ENCODE results near the gene IZUMO4.

The IZUMO4 gene

DNA sequence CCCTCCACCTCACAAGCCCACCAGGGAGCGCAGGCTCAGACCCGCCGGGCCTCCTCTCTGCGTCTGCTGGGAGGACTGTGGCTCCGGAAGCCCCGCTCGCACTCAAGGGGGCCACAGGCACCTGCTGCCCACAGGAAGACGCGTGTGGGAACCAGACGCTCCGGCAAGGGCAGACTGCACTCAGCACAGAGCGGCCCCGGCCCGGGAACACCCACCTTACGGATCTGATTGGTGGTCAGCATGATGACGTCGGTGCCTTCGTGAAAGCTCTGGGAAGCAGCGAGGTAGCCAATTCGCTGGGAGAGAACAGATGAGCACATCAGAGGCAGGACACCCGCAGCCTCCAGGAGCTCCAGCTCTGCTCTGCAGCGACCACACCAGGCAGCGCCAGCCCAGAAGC lies 40.1 kb downstream of the IZUMO4 start:
- peaks cover 49 to 86% (median 64%) of the 10 kb centered on the region in 3 donors for H3K36me3 ChIP-seq
- H3K4me1 ChIP-seq = peaks cover 0 to 8% (median 0%) of the 10 kb centered on the region in 4 donors
- TF ChIP-seq, protein P1, sequence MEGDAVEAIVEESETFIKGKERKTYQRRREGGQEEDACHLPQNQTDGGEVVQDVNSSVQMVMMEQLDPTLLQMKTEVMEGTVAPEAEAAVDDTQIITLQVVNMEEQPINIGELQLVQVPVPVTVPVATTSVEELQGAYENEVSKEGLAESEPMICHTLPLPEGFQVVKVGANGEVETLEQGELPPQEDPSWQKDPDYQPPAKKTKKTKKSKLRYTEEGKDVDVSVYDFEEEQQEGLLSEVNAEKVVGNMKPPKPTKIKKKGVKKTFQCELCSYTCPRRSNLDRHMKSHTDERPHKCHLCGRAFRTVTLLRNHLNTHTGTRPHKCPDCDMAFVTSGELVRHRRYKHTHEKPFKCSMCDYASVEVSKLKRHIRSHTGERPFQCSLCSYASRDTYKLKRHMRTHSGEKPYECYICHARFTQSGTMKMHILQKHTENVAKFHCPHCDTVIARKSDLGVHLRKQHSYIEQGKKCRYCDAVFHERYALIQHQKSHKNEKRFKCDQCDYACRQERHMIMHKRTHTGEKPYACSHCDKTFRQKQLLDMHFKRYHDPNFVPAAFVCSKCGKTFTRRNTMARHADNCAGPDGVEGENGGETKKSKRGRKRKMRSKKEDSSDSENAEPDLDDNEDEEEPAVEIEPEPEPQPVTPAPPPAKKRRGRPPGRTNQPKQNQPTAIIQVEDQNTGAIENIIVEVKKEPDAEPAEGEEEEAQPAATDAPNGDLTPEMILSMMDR (IDR thresholded peaks at IDR 0.05) = no peak
- intact Hi-C loops (cut with DNase I; ENCODE audit: low total_unique reads) = loop anchor here (10.0 kb wide), 1 partner anchor 238 kb away; no protein-coding TSS in a partner anchor
- no peaks in the 10 kb centered on the region for H3K9me3 ChIP-seq
- H3K27ac ChIP-seq = no peak overlapping the region
- DNase-seq = no peak
- no peaks in the 10 kb centered on the region for H3K27me3 ChIP-seq
- no peak overlapping the region for H3K4me3 ChIP-seq

DNA sequence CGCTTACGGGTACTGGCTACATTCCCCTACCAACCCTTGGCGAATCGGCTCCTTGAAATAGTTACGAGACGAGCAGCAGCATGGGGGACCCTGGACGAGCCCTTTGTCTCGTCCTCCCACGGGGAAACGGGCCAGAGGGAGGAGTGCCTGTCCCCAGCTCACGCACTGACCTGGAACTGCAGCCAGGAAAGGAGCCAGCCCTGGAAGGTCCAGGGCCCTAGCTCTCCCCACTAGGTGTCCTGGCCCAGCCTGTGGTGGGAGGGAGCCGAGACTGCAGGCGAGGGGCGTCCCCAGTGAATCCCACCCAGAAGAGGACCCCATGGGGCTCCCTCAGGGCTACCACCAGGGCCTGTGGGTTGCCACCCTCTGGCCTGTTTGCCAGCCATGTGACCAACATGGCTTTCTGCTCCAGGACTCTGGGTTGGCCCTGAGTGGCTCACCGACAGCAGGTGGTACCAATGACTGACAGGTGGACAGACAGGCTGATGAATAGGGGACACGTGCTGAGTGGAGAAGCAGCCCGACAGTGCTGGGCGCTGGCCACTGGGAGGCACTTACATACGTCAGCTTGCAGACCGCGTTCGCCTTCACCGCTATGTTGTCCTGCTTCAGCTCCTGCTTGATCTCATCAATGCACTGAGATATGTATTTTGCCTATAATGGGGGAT lies 41.5 kb downstream of the IZUMO4 start:
- H3K27me3 ChIP-seq = no peaks in the 10 kb centered on the region
- H3K4me3 ChIP-seq = no peak overlapping the region
- H3K4me1 ChIP-seq = peaks cover 0 to 8% (median 0%) of the 10 kb centered on the region in 4 donors
- TF ChIP-seq, protein P1 (IDR thresholded peaks at IDR 0.05) = no peak
- intact Hi-C loops (cut with DNase I; ENCODE audit: low total_unique reads) = loop anchor here (10.0 kb wide), 1 partner anchor 237 kb away; no protein-coding TSS in a partner anchor
- DNase-seq = no peak
- peaks cover 38 to 72% (median 51%) of the 10 kb centered on the region in 3 donors for H3K36me3 ChIP-seq
- no peaks in the 10 kb centered on the region for H3K9me3 ChIP-seq
- H3K27ac ChIP-seq = no peak overlapping the region

DNA sequence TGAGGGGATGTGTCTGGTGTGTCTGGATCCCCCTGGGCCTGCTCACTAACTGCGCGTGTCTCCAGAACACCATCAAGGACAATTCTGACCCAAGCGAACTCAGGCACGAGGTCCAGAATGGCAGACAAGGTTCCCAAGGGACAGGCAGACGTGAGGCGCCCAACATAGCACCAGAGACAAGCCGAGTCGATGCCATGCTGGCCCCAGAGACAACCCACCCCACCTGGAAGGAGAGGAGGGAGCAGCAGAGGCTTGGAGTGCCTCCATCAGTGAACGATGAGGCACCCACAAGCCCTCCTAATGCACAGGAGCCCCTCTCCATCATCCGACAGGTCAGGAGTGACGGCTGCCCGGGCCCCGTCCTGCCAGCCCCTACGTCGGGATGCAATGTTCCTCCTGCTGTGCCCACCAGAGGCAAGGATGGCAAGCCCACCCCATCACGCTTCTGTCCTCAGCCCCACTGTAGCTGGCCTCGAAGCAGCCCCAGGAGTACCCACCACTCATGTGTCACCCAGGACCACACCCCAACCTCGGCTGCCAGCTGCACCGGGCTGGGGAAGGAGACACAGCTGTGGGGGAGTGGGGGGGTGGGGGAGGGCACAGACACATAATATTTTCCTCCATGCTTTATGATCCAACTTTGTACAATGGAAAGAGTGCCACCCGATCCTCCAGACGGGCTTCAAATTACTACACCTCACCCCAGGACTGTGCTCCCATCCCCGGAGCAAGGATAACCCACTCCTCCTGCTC lies 42.8 kb downstream of the IZUMO4 start:
- Histone ChIP-seq H3K4me3 (no peak overlapping the region), H3K4me1 (peaks cover 0 to 14% (median 2%) of the 10 kb centered on the region in 4 donors), H3K36me3 (peaks cover 38 to 59% (median 51%) of the 10 kb centered on the region in 3 donors), H3K27ac (no peak overlapping the region), H3K9me3 (no peaks in the 10 kb centered on the region), H3K27me3 (no peaks in the 10 kb centered on the region)
- intact Hi-C loops (cut with DNase I; ENCODE audit: low total_unique reads) = loop anchor here (10.0 kb wide), 1 partner anchor 235 kb away; no protein-coding TSS in a partner anchor
- DNase-seq = no peak
- TF ChIP-seq, protein P1 (IDR thresholded peaks at IDR 0.05) = no peak

DNA sequence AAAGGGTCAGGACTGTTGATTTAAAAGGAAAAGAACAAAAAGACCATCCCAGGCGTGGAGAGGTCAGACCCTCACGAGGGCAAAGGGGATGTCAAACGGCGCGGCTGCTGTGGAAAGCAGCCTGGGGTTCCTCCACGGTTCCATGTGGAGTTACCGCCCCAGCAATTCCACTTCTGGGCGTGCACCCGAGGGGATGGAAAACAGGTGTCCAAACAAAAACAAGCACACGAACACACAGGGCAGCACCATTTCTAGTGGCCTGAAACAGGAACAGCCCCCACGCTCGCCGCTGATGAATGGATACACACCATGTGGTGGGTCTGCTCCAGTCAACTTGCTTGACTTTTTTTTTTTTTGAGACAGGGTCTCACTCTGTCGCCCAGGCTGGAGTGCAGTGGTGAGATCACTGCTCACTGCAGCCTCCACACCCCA lies 43.4 kb downstream of the IZUMO4 start:
- H3K9me3 ChIP-seq = no peaks in the 10 kb centered on the region
- H3K4me1 ChIP-seq = peaks cover 0 to 17% (median 5%) of the 10 kb centered on the region in 4 donors
- H3K27me3 ChIP-seq = no peaks in the 10 kb centered on the region
- no peak overlapping the region for H3K4me3 ChIP-seq
- H3K27ac ChIP-seq = no peak overlapping the region
- DNase-seq = no peak
- H3K36me3 ChIP-seq = peaks cover 38 to 56% (median 51%) of the 10 kb centered on the region in 3 donors
- TF ChIP-seq, protein P1 (IDR thresholded peaks at IDR 0.05) = no peak
- intact Hi-C loops (cut with DNase I; ENCODE audit: low total_unique reads) = no loop called here

DNA sequence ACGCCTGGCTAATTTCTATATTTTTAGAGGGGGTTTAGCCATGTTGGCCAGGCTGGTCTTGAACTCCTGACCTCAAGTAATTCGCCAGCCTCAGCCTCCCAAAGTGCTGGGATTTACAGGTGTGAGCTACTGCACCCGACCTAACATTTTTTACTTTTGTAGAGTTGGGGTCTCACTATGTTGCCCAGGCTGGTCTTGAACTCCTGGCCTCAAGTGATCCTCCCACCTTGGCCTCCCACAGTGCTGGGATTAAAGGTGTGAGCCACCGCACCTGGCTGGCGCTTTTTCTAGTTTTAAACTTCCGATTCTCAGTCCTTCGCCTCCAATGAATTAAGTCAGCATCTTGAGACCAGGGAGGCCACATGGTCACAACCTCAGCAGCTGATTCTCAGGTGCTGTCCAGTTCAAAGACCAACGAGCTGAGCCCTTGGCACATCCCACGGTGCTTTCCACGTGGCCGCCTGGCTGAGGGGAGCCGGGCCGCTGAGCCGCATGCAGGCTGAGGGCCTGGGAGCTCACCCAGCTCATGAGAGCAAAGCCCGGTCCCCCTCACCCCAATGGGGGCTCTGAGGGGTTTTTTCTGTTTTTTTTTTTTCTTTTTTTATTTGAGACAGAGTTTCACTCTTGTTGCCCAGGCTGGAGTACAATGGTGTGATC lies 45.6 kb downstream of the IZUMO4 start:
- peaks cover 0 to 35% (median 13%) of the 10 kb centered on the region in 4 donors for H3K4me1 ChIP-seq

More for the DNA sequence above, 45.6 kb downstream of the IZUMO4 start:
- Histone ChIP-seq H3K27me3 (no peaks in the 10 kb centered on the region), H3K36me3 (peaks cover 22 to 48% (median 31%) of the 10 kb centered on the region in 3 donors), H3K27ac (no peak overlapping the region), H3K4me3 (no peak overlapping the region), H3K9me3 (no peaks in the 10 kb centered on the region)
- intact Hi-C loops (cut with DNase I; ENCODE audit: low total_unique reads) = no loop called here
- DNase-seq = no peak
- TF ChIP-seq, protein P1 (IDR thresholded peaks at IDR 0.05) = no peak
